Middle frontal gyrus (tissue), 1 donor: ENCODE measurements around the gene LARP4B.

Source experiments
- DNase-seq: peaks from one replicate; pipeline ENCODE4 v3.0.0-alpha.2; 2015; ENCODE audit warnings: low spot score; ENCODE audit errors: extremely low spot score

The LARP4B gene

GRCh38 chr10:931326-932318 lies at the start of gene LARP4B:
Gene LARP4B (minus strand): TSS chr10:931705. CDS start chr10:885721, 45,984 bp downstream.
- DNase-seq, result peak; percentile 94

GRCh38 chr10:980468-981093 lies 49.1 kb upstream of the LARP4B start:
- no peak for DNase-seq

- DNase-seq, result no peak
Measured at GRCh38 chr10:978826-979421, 47.4 kb upstream of the LARP4B start.

GRCh38 chr10:976316-976715 lies 44.8 kb upstream of the LARP4B start:
- DNase-seq, result no peak

GRCh38 chr10:974785-975074 lies 43.2 kb upstream of the LARP4B start:
- no peak for DNase-seq

- DNase-seq, result no peak
Measured at GRCh38 chr10:974038-974784, 42.7 kb upstream of the LARP4B start.

GRCh38 chr10:972763-973162 lies 41.3 kb upstream of the LARP4B start:
- no peak for DNase-seq

- DNase-seq, result no peak
Measured at GRCh38 chr10:971613-972012, 40.1 kb upstream of the LARP4B start.

- DNase-seq, result no peak
Measured at GRCh38 chr10:971150-971542, 39.6 kb upstream of the LARP4B start.

- DNase-seq, result no peak
Measured at GRCh38 chr10:970311-971149, 39.0 kb upstream of the LARP4B start.

GRCh38 chr10:969473-970150 lies 38.1 kb upstream of the LARP4B start:
- no peak for DNase-seq

- DNase-seq, result no peak
Measured at GRCh38 chr10:968546-969199, 37.2 kb upstream of the LARP4B start.

GRCh38 chr10:966466-967235 lies 35.1 kb upstream of the LARP4B start:
- DNase-seq, result no peak

- DNase-seq, result no peak
Measured at GRCh38 chr10:964988-965417, 33.5 kb upstream of the LARP4B start.

- no peak for DNase-seq
Measured at GRCh38 chr10:964321-964987, 32.9 kb upstream of the LARP4B start.

GRCh38 chr10:963655-964054 lies 32.1 kb upstream of the LARP4B start:
- no peak for DNase-seq

- DNase-seq, result no peak
Measured at GRCh38 chr10:963186-963585, 31.7 kb upstream of the LARP4B start.

GRCh38 chr10:962342-962741 lies 30.8 kb upstream of the LARP4B start:
- DNase-seq, result no peak
